Esophagus squamous epithelium (tissue), 5 donors: ENCODE results near the gene COL20A1. TPM values are rescaled to one million over a fixed set of nuclear protein-coding genes. Genes with fewer than 3 reads are reported as not detected.

Experiments
- DNase-seq: peaks from one replicate; lab custom pipeline; 2025; lab: John Stamatoyannopoulos, UW
- H3K27ac ChIP-seq, 4 donors: fragments of 200-600 bp; sonication (generic); one replicate each; pipeline ENCODE4 v1.5.1; 2016 to 2019; ENCODE audit warnings: mild to moderate bottlenecking in 1 of 4
- H3K27me3 ChIP-seq, 4 donors: fragments of 200-600 bp; sonication (generic); 1 replicate in 3 of 4; 2 replicates in 1 of 4; pipeline versions ENCODE4 v1.5.1 to v1.6.0; 2017 to 2021; ENCODE audit warnings: antibody characterized with exemption in 1 of 4
- H3K36me3 ChIP-seq, 3 donors: fragments of 200-600 bp; sonication (generic); one replicate each; pipeline ENCODE4 v1.5.1; 2016 to 2019
- H3K4me1 ChIP-seq, 3 donors: fragments of 200-600 bp; sonication (generic); one replicate each; pipeline ENCODE4 v1.5.1; 2017 to 2019
- H3K4me3 ChIP-seq, 4 donors: fragments of 200-600 bp; sonication (generic); 1 replicate in 3 of 4; 2 replicates in 1 of 4; pipeline ENCODE4 v1.5.1; 2016 to 2019; ENCODE audit warnings: mild to moderate bottlenecking in 2 of 4, moderate library complexity in 1 of 4
- H3K9me3 ChIP-seq, 3 donors: fragments of 200-600 bp; sonication (generic); one replicate each; pipeline ENCODE4 v1.5.1; 2016 to 2019
- CTCF ChIP-seq, 6 experiments: fragments of 450-650 bp in 4 of 6; fragments of 200-600 bp in 2 of 6; sonication (generic) in 2 of 6; IDR thresholded peaks; one replicate each; pipeline ENCODE4 v1.5.1; 2016 to 2019; ENCODE audit warnings: antibody characterized with exemption in 6 of 6, mild to moderate bottlenecking in 4 of 6, moderate library complexity in 4 of 6
- POLR2A ChIP-seq, 4 donors: fragments of 450-650 bp; IDR thresholded peaks; one replicate each; pipeline ENCODE4 v1.6.1; 2017; ENCODE audit warnings: antibody characterized with exemption in 4 of 4, mild to moderate bottlenecking in 4 of 4, moderate library complexity in 3 of 4
- WGBS, 2 donors: methylation state at CpG; one replicate each; pipeline ENCODE4 v1.1.5; 2018; 5-methylcytosine and 5-hydroxymethylcytosine counted together
- intact Hi-C: fragments of 100-400 bp; cut with DNase I; formaldehyde crosslinking; loops from one replicate; pipeline ENCODE4 v1.15.0; 2022
- total RNA-seq, 4 donors: library from RNA; depleted of rRNA; stranded (reverse); fragments of >200 nt; gene quantifications; one replicate each; pipeline ENCODE4 v1.1.0, GENCODE V29; 2016
- donor health status: DM: yes; HTN: yes; CAD: no.

Gene COL20A1
- total RNA-seq, 4 donors from 2014 or later, result not detected

DNA sequence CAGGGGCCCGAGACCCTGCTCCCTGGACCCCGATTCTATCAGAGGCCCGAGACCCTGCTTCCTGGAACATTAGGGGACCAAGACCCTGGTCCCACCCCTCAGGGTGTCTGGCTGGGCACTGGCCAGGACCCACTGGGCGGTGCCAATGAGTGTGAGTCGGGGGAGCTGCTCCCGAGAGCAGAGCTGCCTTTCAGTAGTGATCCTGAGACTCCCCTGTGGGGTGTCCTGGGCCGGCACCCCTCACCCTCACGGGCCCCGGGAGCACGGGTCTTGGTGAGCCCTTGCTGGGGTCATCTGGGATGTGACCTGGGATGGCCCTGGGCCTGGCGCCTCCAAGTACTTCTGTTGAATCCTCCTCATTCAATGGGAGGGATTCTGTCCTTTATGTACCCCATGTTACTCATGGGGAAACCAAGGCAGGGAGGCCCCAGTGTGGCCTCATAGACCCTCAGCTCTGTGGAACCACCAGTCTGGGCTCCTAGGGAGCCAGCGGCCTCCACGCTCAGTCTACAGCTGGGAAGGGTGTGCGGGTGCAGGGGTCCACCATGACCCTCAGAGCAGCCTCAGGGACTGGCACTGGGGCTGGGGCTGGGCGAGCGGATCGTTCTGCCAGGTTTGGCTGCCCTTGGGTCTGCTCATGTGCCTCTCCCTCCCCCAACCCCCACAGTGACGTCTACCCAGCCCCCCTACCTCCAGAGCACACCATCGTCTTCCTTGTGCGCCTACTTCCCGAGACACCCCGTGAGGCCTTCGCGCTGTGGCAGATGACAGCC, 25.6 kb downstream of the COL20A1 start:
- intact Hi-C loops, result no loop called here
- 80 to 100% methylated on average over 1 to 2 of the region's 24 CpGs for WGBS, 2 donors

DNA sequence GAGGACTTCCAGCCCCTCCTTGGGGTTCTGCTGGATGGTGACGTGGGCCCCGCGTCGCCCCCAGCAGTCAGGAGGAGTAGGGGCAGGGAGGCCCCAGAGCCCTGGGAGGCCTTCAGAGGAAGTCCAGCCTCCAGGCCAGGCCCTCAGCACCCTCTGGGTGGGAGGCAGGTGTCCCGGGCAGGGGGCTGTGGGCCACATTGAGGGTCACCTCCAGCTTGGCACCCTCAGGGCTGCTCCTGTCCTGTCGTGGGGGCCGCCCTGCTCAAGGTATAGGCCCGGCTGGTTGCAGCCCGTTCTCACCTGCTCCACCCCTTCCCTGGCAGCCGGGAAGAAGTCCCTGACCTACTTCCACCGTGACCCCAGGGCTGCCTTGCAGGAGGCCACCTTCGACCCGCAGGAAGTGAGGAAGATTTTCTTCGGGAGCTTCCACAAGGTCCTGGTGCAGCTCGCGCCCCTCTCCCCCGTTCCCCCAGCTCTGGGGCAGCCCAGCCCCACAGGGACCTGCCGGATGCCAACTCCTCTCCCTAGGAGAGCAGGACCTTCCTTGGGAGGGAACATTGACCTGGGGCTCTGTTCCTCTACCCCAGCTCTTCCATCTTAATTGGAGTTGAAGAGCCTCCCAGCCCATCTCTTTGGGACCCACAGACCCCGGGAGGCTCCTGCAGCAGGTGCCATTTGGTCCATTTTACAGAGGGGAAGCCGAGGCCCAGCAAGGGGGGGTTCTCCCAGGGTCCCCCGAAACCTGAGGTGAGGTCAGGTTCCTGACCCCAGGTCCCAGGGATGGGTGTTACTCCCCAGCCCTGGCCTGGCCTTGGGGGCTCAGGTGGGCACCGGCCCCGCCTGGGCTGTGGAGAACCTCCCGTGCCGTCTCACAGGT, 26.4 kb downstream of the COL20A1 start:
- Histone ChIP-seq H3K27me3 (peaks cover 0 to 86% (median 0%) of the 10 kb centered on the region in 4 donors), H3K4me1 (peaks cover 0 to 6% (median 0%) of the 10 kb centered on the region in 3 donors), H3K27ac (no peak overlapping the region), H3K9me3 (no peaks in the 10 kb centered on the region), H3K4me3 (no peak overlapping the region), H3K36me3 (no peaks in the 10 kb centered on the region)
- intact Hi-C loops, result no loop called here
- WGBS, 2 donors, result 73 to 79% methylated on average over 3 to 6 of the region's 25 CpGs
- no peak for DNase-seq
- TF ChIP-seq POLR2A (IDR thresholded peaks at IDR 0.05) (no peak), CTCF (IDR thresholded peaks at IDR 0.05) (no peak)

More for the DNA sequence above, 25.6 kb downstream of the COL20A1 start:
- no peaks in the 10 kb centered on the region for H3K9me3 ChIP-seq
- peaks cover 0 to 85% (median 0%) of the 10 kb centered on the region in 4 donors for H3K27me3 ChIP-seq
- DNase-seq, result no peak
- no peak overlapping the region for H3K4me3 ChIP-seq
- TF ChIP-seq CTCF (IDR thresholded peaks at IDR 0.05), result no peak
- TF ChIP-seq POLR2A (IDR thresholded peaks at IDR 0.05), result no peak
- no peaks in the 10 kb centered on the region for H3K36me3 ChIP-seq
- H3K4me1 ChIP-seq, result peaks cover 0 to 6% (median 0%) of the 10 kb centered on the region in 3 donors
- no peak overlapping the region for H3K27ac ChIP-seq

DNA sequence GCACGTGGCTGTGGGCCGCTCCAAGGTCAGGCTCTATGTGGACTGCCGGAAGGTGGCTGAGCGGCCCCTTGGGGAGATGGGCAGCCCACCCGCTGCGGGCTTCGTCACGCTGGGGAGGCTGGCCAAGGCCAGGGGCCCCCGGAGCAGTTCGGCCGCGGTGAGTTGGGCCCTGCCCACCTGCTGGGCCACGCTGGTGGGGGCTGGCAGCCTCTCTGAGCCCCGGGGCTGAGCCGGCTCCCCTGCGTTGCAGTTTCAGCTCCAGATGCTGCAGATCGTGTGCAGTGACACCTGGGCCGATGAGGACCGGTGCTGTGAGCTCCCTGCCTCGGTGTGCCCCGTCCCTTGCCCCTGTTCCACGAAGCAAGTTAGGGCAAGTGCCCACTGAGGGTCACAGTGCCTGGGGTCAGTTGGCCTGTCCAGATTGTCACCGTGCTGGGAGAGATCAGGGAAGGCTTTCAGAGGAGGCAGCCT, 27.1 kb downstream of the COL20A1 start:
- no peaks in the 10 kb centered on the region for H3K36me3 ChIP-seq
- intact Hi-C loops, result no loop called here
- TF ChIP-seq CTCF (IDR thresholded peaks at IDR 0.05), result no peak
- no peak for TF ChIP-seq POLR2A (IDR thresholded peaks at IDR 0.05)
- H3K9me3 ChIP-seq, result no peaks in the 10 kb centered on the region
- no CpG with 5 or more reads among the region's 23 CpGs for WGBS, 2 donors
- no peak overlapping the region for H3K27ac ChIP-seq
- peaks cover 0 to 86% (median 0%) of the 10 kb centered on the region in 4 donors for H3K27me3 ChIP-seq
- H3K4me3 ChIP-seq, result no peak overlapping the region
- no peak for DNase-seq
- peaks cover 0 to 6% (median 0%) of the 10 kb centered on the region in 3 donors for H3K4me1 ChIP-seq

DNA sequence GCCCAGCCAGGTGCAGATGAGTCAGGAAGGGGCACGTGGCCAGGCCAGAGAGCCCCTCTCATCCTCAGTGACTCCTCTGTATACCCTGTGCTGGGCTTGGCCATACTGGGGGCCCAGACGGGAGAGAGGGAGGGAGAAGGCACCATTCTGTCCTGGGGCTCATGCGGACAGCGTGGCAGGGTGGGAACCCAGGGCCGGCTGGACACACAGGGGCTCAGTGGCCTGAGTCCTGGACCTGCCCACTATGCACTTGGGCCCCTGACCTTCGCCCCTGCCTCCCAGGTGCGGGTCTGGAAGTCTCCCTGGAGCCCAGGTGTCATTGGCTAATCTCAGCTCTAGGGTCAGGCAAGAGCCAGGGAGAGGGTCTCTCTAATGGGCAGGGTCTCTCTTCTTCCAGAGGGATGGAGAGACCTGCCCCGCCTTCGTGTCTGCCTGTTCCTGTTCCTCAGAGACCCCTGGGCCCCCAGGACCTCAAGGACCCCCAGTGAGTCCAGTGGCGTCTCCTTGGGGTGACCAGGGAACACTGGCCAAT, 27.7 kb downstream of the COL20A1 start:
- Histone ChIP-seq H3K4me1 (peaks cover 0 to 6% (median 0%) of the 10 kb centered on the region in 3 donors), H3K27me3 (peaks cover 0 to 86% (median 0%) of the 10 kb centered on the region in 4 donors), H3K4me3 (no peak overlapping the region), H3K36me3 (no peaks in the 10 kb centered on the region), H3K27ac (no peak overlapping the region), H3K9me3 (no peaks in the 10 kb centered on the region)
- intact Hi-C loops, result no loop called here
- WGBS, 2 donors, result 8 to 93% methylated on average over 2 to 3 of the region's 10 CpGs
- DNase-seq, result no peak
- TF ChIP-seq CTCF (IDR thresholded peaks at IDR 0.05), result no peak
- TF ChIP-seq POLR2A (IDR thresholded peaks at IDR 0.05), result no peak
